Subcutaneous adipose tissue (tissue), 4 donors: ENCODE measurements around the gene ULK1. TPM values are rescaled to one million over a fixed set of nuclear protein-coding genes. Genes with fewer than 3 reads are reported as not detected.

Experiments
- total RNA-seq, 4 donors: library from RNA; depleted of rRNA; stranded (reverse); fragments of >200 nt; gene quantifications; one replicate each; pipeline ENCODE4 v1.1.0, GENCODE V29; 2016
- TF ChIP-seq, protein P1 (sequence below): fragments of 450-650 bp; IDR thresholded peaks from one replicate; pipeline ENCODE4 v1.5.1; 2016; ENCODE audit warnings: low read depth, mild to moderate bottlenecking, control low read depth, antibody characterized with exemption, moderate library complexity

The ULK1 gene
- total RNA-seq, 4 donors from 2014 or later = 10.9 to 35.8 (median 16.3) TPM

DNA sequence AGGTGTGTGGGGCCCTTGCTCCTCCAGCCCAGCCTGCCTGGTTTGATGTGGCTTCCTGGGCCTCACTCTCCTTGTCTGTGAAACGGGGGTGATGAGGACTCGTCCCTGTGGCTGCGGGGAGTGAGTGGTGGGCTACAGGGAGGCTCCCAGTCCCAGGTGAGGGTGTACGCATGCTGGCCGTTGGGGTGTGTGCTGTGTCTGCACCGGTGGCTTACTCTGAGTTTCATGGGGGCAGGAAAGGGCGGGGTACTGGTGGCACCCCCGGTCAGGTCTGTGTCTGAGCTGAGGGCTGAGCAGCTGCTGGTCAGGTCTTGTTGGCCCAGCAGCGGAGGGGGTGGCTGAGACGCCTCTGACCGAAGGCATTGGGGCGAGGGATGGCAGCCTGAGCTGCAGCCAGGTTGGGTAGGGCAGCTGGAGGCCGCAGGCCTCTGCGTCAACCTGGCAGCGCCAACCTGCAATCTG, 11.2 kb downstream of the ULK1 start:
- TF ChIP-seq, protein P1, sequence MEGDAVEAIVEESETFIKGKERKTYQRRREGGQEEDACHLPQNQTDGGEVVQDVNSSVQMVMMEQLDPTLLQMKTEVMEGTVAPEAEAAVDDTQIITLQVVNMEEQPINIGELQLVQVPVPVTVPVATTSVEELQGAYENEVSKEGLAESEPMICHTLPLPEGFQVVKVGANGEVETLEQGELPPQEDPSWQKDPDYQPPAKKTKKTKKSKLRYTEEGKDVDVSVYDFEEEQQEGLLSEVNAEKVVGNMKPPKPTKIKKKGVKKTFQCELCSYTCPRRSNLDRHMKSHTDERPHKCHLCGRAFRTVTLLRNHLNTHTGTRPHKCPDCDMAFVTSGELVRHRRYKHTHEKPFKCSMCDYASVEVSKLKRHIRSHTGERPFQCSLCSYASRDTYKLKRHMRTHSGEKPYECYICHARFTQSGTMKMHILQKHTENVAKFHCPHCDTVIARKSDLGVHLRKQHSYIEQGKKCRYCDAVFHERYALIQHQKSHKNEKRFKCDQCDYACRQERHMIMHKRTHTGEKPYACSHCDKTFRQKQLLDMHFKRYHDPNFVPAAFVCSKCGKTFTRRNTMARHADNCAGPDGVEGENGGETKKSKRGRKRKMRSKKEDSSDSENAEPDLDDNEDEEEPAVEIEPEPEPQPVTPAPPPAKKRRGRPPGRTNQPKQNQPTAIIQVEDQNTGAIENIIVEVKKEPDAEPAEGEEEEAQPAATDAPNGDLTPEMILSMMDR = no peak

DNA sequence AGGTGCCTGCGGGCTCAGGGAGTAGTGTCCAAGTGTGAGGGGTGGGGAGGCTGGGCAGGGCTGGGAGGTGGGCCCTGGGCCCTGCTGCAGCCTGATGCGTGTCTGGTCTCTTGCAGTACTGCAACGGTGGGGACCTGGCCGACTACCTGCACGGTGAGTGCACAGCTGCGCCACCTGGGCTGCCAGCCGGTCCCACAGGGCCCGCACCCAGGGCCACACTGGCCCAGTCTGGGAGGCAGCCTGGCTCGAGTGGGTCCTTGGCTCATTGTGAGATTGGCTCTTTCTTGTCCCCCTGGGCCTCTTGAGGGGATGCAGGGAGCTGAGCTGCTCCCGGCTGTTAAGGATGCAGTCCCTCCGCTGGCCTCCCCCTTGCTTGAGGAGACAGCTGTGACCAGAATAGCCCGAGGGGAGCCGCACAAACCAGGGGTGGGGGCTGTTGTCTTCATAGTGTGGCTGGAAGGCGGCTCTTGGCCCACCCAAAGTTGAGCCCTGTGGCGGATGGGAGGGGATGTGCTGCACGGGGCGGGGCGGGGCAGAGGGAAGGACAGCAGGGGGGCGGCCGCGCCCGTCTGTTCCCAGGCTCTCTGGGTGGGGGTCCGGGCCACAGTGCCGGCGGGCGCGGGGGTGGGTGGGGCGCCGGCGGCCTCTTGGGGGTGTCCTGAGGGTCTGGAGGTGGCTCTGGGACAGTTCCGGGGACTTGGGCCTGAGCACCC, 13.1 kb downstream of the ULK1 start:
- TF ChIP-seq, protein P1 = no peak

DNA sequence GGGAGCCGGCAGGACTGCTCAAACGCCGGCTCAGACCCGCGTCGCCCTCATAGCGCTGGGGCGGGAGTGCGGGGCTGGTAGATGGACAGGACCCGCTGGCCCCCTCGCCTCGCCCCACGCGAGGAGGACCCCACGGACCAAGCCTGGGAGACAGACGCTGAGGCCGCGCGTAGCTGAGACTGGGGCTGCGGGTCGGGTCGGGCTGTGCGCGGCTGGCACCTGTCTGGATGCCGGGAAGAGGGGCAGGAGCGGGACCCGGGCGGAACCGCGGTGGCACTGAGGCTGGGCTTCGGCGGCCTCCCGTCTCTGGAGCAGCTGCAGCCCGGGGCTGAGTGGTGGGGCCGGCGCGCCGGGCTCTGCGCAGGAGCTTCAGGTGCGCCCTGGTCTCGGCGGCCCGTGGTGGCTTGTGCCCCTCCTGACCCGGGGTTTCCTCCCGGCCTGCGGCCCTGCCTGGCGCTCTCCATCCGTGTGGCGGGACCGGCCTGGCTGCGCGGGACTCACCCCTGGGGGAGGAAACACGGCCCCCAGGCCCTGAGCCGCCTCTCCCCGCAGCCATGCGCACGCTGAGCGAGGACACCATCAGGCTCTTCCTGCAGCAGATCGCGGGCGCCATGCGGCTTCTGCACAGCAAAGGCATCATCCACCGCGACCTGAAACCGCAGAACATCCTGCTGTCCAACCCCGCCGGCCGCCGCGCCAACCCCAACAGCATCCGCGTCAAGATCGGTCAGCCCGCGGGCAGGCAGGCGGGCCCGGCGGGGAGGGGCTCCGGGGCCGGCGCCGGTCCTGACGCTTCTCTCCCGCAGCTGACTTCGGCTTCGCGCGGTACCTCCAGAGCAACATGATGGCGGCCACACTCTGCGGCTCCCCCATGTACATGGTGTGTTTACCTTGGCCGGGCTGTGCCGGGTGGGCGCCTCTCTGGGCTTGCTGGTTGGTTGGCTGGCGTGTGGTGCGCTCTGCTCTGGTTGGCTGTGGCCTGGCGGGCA, 14.0 kb downstream of the ULK1 start:
- TF ChIP-seq, protein P1 = no peak

DNA sequence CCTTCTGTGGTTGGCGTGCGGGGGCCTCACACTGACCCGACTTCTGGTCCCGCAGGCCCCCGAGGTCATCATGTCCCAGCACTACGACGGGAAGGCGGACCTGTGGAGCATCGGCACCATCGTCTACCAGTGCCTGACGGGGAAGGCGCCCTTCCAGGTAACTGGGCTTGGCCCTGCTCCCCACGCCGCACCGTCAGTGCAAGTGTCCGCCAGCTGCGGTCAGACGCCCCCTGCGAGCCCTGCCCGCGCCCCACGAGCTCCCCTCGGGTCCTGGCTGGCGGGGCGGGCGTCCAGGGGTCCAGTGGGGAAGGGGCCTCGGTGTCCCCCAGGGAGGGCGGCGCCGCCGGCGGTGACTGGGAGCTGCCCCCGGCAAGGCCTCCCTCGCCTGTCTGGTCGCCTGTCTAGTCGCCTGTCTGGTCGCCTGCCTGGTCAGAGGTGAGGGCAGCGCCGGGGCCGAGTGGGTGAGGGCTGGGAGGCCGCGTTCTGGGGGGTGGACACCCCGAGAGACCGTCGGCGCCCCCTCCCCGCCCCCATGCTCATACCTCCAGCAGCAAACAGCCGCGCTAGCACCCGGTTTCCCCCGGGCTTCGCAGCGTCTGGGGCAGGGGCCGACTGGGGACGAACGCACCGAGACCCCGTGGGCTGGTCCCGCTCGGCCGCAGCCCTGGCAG, 14.8 kb downstream of the ULK1 start:
- TF ChIP-seq, protein P1 = no peak

DNA sequence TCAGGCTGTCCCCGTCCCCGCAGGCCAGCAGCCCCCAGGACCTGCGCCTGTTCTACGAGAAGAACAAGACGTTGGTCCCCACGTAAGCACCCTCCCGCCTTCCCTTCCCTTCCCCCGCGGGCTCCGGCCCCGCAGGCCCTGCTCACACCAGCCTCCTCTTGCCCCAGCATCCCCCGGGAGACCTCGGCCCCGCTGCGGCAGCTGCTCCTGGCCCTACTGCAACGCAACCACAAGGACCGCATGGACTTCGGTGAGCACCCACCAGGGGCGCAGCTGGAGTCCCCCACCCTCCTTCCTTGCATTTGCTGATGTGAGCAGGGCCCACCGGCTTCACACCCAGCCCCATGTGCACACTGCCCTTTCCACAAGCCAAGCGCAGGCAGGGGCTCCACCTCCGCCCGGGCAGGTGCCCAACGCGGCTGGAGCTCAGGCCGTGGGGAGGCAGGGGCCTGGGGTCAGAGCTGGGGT, 15.4 kb downstream of the ULK1 start:
- TF ChIP-seq, protein P1 = no peak

DNA sequence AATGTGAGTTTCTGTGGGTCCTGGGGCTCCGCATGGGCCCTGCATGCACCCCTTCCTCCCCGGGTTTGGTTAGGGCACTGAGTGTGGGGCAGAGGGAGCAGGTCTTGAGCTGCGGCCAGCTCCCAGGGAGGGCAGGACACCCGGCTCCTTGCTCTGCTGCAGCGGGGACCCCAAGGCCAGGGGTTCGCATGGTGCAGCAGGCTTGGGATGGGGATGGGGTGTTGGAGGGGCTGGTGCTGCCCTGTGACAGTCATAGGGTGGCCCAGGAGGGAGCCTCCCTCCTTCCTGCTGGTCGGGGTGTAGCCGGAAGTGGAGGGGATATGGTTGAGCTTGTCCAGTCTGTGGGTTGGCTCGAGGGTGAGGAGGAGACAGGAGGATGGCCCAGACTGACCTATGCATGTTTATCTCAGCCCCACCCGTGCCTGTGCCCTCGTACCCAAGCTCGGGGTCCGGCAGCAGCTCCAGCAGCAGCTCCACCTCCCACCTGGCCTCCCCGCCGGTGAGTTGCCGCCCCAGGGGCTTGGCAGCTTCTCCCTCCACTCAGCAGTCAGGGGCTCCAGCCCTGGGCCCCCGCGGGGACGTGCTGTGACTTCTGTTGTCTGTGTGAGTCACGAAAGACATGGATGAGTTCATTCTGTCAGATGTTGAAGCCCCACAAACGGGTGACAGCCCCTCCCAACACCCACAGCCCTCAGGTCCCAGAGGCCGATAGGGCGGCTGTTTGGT, 16.0 kb downstream of the ULK1 start:
- TF ChIP-seq, protein P1 = no peak
